ENCODE measurements around the gene PIK3CB. TPM values are rescaled to one million over a fixed set of nuclear protein-coding genes. Genes with fewer than 3 reads are reported as not detected.

Gene PIK3CB
- polyA plus RNA-seq, 3 donors, result 14.1 to 33.6 (median 20.4) TPM

DNA sequence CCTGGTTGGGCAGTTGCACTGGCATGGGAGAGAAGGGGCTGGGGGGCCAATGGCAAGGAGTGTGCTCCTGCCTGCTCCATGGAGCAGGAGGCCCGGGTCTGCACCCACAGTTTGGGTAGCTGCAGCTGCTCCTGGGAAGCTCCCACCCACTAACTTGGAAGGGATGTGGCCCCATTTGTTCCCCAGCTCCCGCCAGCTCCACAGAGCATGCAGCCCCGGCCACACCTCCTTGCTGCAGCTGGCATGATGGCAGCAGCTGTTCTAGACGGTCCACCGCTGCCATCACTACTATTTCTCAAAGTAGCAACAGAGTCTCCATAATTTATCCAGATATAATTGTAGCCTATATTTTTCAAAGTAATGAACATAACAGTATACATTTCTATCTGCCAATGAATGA, 65.8 kb downstream of the PIK3CB start:
- Histone ChIP-seq H2AFZ (ENCODE audit: insufficient read depth, low read depth, low read length, poor library complexity, severe bottlenecking) (no peak overlapping the region), H4K20me1 (ENCODE audit: insufficient read depth, low read length) (peaks cover 54% of the 10 kb centered on the region), H3K4me3 (replicated peaks in 1 of 3; ENCODE audit: low read depth in 2 of 3, low read length in 3 of 3) (no peak overlapping the region), H3K27ac (ENCODE audit: low read depth in 1 of 2, low read length in 2 of 2) (no peak overlapping the region), H3K4me2 (replicated peaks; ENCODE audit: extremely low read depth, low read length, poor library complexity, severe bottlenecking) (no peak overlapping the region), H3K9ac (ENCODE audit: insufficient read depth, low read length, poor library complexity, severe bottlenecking) (no peak overlapping the region), H3K4me1 (ENCODE audit: control insufficient read depth in 1 of 2, insufficient read depth in 2 of 2, low read length in 2 of 2) (no peaks in the 10 kb centered on the region), H3K36me3 (replicated peaks in 1 of 2; ENCODE audit: control insufficient read depth in 1 of 2, insufficient read depth in 2 of 2, low read length in 2 of 2) (peaks cover 23 to 31% of the 10 kb centered on the region in 2 donors), H3K27me3 (ENCODE audit: control insufficient read depth in 2 of 2, insufficient read depth in 2 of 2, low read length in 2 of 2) (no peaks in the 10 kb centered on the region), H3K79me2 (ENCODE audit: insufficient read depth, low read length) (peaks cover 99% of the 10 kb centered on the region), H3K9me3 (replicated peaks in 1 of 2; ENCODE audit: control insufficient read depth in 1 of 2, insufficient read depth in 1 of 2, low read length in 2 of 2) (peaks cover 13 to 15% of the 10 kb centered on the region in 2 donors)
- no peak overlapping the region for H3K27ac Mint-ChIP-seq
- 100% methylated on average over 3 of the region's 5 CpGs for WGBS (ENCODE audit: insufficient coverage)
- DNase-seq, result no peak
- H3K4me1 Mint-ChIP-seq, result peaks cover 6% of the 10 kb centered on the region
- TF ChIP-seq, protein P1, sequence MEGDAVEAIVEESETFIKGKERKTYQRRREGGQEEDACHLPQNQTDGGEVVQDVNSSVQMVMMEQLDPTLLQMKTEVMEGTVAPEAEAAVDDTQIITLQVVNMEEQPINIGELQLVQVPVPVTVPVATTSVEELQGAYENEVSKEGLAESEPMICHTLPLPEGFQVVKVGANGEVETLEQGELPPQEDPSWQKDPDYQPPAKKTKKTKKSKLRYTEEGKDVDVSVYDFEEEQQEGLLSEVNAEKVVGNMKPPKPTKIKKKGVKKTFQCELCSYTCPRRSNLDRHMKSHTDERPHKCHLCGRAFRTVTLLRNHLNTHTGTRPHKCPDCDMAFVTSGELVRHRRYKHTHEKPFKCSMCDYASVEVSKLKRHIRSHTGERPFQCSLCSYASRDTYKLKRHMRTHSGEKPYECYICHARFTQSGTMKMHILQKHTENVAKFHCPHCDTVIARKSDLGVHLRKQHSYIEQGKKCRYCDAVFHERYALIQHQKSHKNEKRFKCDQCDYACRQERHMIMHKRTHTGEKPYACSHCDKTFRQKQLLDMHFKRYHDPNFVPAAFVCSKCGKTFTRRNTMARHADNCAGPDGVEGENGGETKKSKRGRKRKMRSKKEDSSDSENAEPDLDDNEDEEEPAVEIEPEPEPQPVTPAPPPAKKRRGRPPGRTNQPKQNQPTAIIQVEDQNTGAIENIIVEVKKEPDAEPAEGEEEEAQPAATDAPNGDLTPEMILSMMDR (IDR thresholded peaks at IDR 0.05), result no peak
- no peak overlapping the region for H3K4me3 Mint-ChIP-seq
- intact Hi-C loops (cut with micrococcal nuclease), result no loop called here
- peaks cover 0 to 2% (median 0%) of the 10 kb centered on the region in 3 donors for H3K27me3 Mint-ChIP-seq (ENCODE audit: low read depth in 3 of 3)
- peaks cover 9 to 29% (median 15%) of the 10 kb centered on the region in 7 donors for H3K9me3 Mint-ChIP-seq
- peaks cover 23 to 52% of the 10 kb centered on the region in 2 donors for H3K36me3 Mint-ChIP-seq

DNA sequence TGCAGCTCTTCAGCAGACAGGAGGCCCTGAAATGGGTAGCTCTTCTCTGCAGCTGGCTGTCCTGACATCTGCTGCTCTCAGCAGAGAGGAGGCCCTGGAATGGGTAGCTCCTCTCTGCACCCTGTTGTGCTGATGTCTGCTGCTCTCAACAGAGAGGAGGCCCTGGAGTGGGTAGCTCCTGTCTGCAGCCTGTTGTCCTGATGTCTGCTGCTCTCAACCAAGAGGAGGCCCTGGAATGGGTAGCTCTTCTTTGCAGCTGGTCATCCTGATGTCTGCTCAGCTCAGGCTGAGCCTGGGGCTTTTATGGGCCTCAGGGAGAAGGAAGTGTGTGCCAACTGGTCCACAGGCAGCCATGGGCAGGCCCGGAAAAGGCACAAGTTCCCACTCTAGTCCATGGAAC, 66.6 kb downstream of the PIK3CB start:
- H3K9me3 Mint-ChIP-seq, result peaks cover 9 to 29% (median 15%) of the 10 kb centered on the region in 7 donors
- Histone ChIP-seq H3K79me2 (ENCODE audit: insufficient read depth, low read length) (peaks cover 97% of the 10 kb centered on the region), H3K27ac (ENCODE audit: low read depth in 1 of 2, low read length in 2 of 2) (peak overlapping the region in 1 of 2 donors; percentile 59), H3K9me3 (replicated peaks in 1 of 2; ENCODE audit: control insufficient read depth in 1 of 2, insufficient read depth in 1 of 2, low read length in 2 of 2) (peaks cover 13 to 15% of the 10 kb centered on the region in 2 donors), H3K27me3 (ENCODE audit: control insufficient read depth in 2 of 2, insufficient read depth in 2 of 2, low read length in 2 of 2) (no peaks in the 10 kb centered on the region), H3K4me1 (ENCODE audit: control insufficient read depth in 1 of 2, insufficient read depth in 2 of 2, low read length in 2 of 2) (no peaks in the 10 kb centered on the region), H3K36me3 (replicated peaks in 1 of 2; ENCODE audit: control insufficient read depth in 1 of 2, insufficient read depth in 2 of 2, low read length in 2 of 2) (peaks cover 23 to 31% of the 10 kb centered on the region in 2 donors), H3K4me3 (replicated peaks in 1 of 3; ENCODE audit: low read depth in 2 of 3, low read length in 3 of 3) (no peak overlapping the region), H3K9ac (ENCODE audit: insufficient read depth, low read length, poor library complexity, severe bottlenecking) (no peak overlapping the region), H2AFZ (ENCODE audit: insufficient read depth, low read depth, low read length, poor library complexity, severe bottlenecking) (no peak overlapping the region), H3K4me2 (replicated peaks; ENCODE audit: extremely low read depth, low read length, poor library complexity, severe bottlenecking) (no peak overlapping the region), H4K20me1 (ENCODE audit: insufficient read depth, low read length) (peaks cover 59% of the 10 kb centered on the region)
- H3K36me3 Mint-ChIP-seq, result peaks cover 20 to 52% of the 10 kb centered on the region in 2 donors
- peak overlapping the region in 2 of 7 donors; percentile 42 to 48 for H3K27ac Mint-ChIP-seq
- H3K4me3 Mint-ChIP-seq, result no peak overlapping the region
- DNase-seq, result no peak
- 100% methylated on average over 1 of the region's 1 CpG for whole genome bisulfite sequencing (ENCODE audit: insufficient coverage)
- H3K27me3 Mint-ChIP-seq (ENCODE audit: low read depth in 3 of 3), result no peaks in the 10 kb centered on the region
- H3K4me1 Mint-ChIP-seq, result peaks cover 5% of the 10 kb centered on the region
- TF ChIP-seq, protein P1 (IDR thresholded peaks at IDR 0.05), result no peak
- intact Hi-C loops (cut with micrococcal nuclease), result no loop called here

All from CD14-positive monocyte (primary cell).